AG20443 (cell line): ENCODE measurements around the gene DNAJB6.

Experiments used
- DNase-seq: peaks from one replicate; pipeline ENCODE4 v3.0.0; 2012; ENCODE audit warnings: low spot score, mixed read lengths

The DNAJB6 gene

DNA sequence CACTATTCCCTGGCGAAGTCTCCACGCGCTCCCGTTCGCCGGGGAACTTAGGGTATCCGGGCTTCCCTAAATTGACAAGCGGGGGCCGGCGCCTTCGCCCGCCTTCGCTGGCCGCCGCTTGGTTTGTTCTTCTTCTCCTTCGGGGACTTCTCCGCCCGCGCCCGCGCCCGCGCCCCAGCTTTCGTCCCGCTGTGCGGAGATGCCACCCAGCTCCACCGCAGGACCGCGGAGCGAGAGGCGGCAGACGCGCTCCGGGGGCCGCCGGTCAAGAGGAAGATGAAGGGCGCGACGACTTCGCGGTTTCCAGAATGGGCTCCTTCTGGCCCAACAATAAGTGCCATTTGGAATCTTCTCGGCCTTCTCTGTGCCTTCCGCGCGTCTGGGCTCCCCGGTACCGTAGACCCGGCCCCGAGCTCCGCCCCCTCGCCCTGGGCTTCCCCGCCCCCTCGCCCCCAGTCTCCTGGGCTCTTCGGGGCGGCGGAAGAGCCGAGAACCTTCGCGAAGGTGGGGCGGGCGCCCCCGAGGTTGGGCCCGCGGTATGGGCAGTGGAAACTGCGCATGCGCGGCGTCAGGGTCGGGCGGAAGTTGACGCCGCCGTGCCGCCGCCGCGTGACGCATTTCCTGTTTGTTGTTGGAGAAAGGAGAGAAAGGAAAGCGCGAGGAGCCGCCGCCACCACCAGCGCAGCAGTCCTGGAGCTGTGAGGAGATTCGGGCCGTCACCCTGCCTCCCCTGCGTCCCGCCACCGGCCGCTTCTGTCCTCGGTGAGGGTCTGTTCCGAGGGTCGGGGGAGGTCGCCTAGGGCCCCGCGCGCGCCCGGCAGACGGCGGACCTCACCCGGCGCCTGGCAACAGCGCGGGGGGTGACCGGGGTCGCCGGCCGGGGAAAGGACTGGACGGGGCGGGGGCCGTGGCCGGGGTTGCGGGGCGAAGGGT lies at the start of gene DNAJB6:
Gene DNAJB6, plus strand, starts transcription at position 622 of the 933 bp plus-strand sequence. CDS start 21,569 bp downstream, outside the sequence.
- peak; percentile 98 for DNase-seq

DNA sequence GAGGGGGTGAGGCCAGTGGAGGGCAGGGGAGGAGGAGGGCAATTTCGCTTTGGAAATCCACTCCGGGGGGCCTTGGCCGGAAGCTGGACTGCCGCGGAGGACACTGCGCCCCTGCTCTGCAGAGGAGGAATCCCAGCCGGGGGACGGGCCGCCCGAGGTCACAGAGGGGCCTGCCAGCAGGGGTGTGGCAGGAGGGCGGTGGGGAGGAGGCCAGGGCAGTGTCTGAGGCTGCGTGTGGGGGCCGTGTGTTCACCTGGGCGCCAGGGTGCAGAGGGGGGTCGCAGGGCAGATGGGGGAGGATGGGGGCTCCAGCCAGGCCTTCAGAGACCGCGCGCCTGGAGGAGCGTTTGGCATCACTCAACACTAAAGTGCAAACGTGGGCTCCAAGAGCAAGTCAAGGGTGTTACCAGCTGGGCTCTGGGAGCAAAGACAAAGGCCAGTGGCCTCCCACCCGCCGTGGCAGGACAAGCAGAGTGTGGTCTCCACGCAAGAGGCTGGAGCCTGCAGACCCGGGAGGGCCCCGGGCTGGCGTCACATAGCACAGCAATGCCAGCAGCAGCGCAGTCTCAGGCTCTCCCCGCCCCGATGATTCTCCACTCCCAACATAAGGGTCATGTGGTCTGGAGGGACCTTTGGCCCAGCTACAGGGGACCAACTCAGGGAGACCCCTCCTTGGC lies 45.3 kb upstream of the DNAJB6 start:
- DNase-seq: peak; percentile 7

- no peak for DNase-seq
Measured at GRCh38 chr7:157292258-157292657, 44.5 kb upstream of the DNAJB6 start.

DNA sequence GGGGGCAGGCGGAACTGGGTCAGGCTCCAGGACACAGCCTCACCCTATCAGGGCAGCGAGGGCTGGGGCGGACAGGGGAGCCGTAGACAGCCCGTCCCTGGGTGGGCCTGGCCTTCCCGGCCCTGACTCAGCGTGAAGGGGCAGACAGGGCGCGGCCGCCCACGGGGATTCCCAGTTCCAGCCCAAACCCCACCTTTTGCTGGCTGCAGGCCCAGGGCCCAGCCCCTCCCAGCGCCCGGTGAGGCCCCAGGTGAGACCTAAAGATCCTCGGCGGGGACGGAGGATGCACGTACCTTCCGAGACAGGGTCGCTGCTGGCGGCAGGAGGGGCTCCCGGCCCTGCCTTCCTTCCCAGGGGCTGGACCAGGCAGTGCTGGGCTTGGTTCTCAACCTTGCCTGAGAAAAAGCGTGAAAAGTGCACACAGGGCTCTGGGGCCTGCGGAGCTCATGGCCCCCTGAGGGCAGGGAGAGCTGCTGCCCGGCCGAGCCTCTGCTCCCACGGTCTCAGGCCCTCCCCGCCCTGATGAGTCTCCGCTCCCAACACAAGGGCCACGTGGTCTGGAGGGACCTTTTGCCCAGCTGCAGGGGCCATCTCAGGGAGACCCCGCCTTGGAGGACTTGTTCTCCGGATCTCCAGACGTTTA lies 43.9 kb upstream of the DNAJB6 start:
- DNase-seq: peak; percentile 10

DNA sequence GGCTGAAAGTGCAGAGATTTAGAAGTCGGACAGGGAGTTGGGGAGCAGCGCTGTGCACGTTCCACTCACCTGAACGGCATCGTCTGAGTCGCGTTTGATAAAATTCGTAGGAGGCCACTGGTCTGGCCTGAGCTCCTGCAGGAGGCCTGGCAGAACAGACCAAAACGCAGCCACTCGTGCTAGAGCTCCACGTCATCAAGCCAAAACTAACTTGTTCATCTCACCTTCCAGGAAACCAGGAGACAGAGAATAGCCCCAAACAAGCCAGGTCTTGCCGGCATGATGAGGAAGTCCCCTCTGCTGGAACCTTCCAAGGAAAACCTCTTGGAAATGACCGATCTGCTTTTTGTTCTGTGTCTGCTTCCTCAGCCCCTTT lies 43.4 kb upstream of the DNAJB6 start:
- no peak for DNase-seq

DNA sequence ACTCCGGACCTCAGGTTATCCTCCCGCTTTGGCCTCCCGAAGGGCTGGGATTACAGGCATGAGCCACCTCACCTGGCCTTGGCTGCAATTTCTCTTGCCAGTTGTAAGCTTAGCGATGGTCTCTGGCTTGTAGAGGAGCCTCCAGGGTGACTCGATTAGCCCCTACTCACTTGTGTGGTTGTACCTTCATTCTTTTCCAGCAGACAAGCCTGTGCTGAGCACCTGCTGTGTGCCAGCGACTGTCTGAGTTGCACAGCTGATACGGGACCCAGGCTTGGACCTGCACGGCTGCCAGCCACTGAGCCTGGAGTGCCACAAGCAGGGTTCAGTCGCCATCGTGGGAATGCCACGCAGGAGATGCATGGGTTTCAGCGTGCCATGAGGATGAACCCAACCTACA lies 42.0 kb upstream of the DNAJB6 start:
- DNase-seq: peak; percentile 5

DNA sequence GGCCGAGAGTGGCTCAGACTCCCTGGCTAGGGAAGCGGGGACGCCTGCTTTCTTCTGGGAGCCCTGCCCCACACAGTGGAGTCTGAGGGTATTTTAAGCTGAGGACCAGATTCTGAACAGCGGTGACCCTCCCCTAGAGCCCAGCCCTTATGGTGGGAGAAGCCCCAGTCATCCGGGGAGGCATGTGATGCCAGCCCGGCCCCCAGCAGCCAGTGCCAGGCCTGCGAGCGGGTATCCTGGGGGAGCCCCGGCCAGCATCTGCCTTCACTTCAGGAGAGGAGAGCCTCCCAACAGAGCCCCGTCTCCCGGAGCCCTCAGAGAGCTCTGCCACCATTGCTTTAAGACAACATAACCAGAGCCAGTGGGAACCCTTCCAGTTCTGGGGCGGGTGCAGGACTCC lies 41.5 kb upstream of the DNAJB6 start:
- no peak for DNase-seq

- DNase-seq: no peak
Measured at GRCh38 chr7:157297185-157297584, 39.6 kb upstream of the DNAJB6 start.

DNA sequence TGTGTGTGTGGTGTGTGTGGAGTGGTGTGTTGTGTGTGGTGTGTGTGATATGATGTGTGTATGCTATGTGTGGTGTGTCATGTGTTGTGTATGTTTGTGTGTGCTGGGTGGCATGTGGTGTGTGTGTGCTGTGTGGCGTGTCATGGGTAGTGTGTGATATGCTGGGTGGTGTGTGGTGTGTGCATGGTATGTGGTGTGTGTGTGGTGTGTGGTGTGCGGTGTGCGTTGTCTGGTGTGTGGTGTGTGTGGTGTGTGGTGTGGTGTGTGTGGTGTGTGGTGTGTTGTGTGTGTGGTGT lies 37.5 kb upstream of the DNAJB6 start:
- no peak for DNase-seq

- DNase-seq: no peak
Measured at GRCh38 chr7:157299613-157300368, 37.0 kb upstream of the DNAJB6 start.

GRCh38 chr7:157300369-157300825 lies 36.4 kb upstream of the DNAJB6 start:
- DNase-seq: no peak

DNA sequence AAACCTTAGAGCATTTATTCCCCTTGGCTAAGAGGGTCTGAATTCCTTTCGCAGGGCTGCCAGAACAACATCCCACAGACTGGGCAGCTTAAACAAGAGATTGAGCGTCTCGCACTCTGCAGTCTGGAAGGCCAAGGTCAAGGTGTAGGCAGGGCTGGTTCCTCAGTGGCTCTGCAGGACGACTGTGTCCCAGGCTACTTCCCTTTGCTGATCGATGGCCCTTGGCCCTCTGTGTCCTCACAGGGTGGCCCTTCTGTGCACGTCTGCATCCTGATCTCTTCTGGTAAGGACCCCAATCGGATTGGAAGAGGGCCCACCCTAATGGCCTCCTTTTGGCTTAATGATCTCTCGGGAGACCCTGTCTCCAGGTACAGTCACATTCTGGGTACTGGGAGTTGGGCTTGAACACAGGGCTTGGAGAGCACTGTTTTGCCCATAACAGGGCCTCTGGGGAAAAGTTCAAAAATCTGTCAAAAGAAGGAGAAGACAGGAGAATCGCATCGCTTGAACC lies 35.1 kb upstream of the DNAJB6 start:
- DNase-seq: no peak

GRCh38 chr7:157306846-157307838 lies 29.7 kb upstream of the DNAJB6 start:
- no peak for DNase-seq

DNA sequence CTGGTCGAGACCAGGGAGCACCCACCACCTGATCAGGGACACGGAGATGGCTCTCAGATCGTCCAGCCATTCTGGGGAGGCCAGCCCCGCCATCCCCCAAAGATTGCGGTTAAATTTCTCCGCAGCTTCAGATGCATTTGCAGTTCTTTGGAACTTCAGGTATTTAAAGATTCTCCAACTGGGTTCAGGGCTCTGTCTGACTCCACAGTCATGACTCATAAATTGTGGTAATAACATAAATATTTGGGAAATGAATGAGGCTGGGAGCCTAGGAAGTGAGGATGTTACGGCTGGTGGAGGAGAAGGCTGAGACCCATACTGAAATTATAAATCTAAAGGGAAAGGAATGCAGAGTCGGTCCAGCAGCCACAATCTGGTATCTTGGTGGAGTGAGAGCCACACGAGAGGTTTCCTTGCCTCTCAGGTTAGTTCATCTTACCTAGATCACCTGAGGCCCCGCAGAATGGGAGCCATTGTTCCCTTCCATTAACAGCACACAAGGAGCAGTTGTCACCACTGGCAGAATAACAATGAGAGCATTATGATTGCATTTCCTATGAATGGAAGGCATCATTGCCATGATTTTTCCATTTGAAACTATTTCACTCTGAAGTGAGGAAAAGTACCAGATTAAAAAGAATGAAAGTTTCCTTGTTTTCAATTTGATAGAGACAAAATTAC lies 26.7 kb upstream of the DNAJB6 start:
- peak; percentile 88 for DNase-seq

- DNase-seq: peak; percentile 25
Measured at GRCh38 chr7:157310676-157311185, 26.1 kb upstream of the DNAJB6 start.

- DNase-seq: no peak
Measured at GRCh38 chr7:157312941-157313340, 23.9 kb upstream of the DNAJB6 start.

- peak; percentile 2 for DNase-seq
Measured at GRCh38 chr7:157313645-157314044, 23.2 kb upstream of the DNAJB6 start.

- DNase-seq: no peak
Measured at GRCh38 chr7:157318015-157318706, 18.6 kb upstream of the DNAJB6 start.

GRCh38 chr7:157320608-157320980 lies 16.2 kb upstream of the DNAJB6 start:
- peak; percentile 40 for DNase-seq
